Measurements from ENCODE around the gene RYR3.

Gene RYR3

DNA sequence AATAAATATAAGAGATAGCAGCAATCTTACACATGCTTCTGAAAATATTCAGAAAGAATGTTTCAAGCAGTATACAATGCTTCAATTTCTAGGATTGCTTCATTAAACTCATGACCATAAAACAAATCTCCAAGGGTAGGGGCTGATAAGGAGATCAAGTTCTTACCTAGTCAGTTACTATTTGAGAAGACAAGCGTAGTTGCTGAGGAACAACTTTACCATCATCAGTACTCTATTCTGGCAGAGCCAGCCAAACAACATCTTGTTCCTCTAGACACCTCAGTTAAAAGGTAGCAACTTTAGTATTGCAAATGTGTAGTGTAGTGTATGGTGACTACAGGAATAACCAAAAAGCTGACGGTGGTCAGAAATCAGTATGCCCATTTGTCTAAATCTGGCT lies 572.2 kb downstream of the RYR3 start:
- DNase-seq (ENCODE audit: low read depth) = no peak

DNA sequence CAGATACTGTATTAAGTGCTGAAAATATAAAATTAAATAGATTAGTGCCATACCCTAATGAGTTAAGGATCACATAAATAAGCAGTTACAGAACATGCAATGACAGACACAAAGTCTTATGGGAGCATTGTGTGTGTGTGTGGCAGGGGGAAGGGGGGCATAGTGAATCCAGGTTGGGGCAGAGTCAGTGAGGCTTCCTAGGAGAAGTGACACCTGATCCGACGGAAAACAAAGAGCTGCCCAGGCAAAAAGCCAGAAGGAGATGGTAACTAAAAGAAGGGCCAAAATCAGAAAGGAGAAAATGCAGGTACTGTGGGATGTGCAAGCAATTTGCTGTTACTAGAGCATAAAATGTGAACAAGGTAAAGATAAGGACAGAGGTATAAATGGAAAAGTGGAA lies 577.4 kb downstream of the RYR3 start:
- no peak for DNase-seq (ENCODE audit: low read depth)

DNA sequence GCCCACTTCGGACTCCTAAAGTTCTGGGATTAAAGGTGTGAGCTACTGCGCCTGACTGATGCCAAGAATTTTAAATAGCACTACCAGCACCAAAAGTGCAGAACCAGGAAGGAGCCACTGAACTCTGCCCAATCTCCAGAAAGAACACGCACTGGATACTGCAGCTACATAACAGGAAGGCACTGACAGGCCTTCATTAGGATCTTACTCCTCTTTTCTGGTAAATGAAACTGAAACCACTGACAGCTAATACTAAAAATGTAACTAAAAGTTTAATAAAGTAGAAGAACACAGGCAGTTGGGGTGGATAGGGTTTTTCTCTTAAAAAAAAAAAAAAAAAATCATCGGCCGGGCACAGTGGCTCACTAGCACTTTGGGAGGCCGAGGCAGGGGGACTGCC lies 583.4 kb downstream of the RYR3 start:
- DNase-seq (ENCODE audit: low read depth) = no peak

DNA sequence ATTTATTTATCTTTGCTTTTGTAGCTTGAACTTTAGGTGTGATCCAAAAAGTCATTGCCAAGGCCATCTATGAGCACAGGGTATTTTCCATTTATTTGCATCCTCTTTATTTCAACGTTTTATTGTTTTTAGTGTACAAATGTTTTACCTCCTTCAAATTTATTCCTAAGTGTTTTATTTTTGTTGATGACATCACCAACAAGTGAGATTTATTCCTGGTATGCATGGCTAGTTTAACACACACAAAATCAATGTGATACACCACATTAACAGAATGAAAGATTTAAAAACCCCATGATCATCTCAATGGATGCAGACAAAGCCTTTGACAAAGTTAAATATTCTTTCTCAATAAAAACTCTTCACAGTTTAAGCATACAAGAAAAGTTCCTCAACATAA lies 591.3 kb downstream of the RYR3 start:
- no peak for DNase-seq (ENCODE audit: low read depth)

DNA sequence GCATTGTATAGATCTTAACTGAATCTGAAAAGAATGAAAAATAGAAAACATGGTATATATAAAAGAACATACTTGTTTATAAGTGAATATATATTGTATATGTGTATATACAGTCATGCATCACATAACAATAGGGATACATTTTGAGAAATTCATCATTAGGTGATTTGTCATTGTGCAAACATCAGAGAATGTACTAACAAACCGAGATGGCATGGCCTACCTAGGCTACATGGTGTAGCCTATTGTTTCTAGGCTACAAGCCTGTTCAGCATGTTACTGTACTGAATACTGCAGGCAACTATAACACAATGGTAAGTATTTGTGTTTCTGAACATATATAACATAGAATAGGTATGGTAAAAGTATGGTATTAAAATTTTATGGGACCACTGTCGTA lies 592.9 kb downstream of the RYR3 start:
- DNase-seq (ENCODE audit: low read depth) = no peak

DNA sequence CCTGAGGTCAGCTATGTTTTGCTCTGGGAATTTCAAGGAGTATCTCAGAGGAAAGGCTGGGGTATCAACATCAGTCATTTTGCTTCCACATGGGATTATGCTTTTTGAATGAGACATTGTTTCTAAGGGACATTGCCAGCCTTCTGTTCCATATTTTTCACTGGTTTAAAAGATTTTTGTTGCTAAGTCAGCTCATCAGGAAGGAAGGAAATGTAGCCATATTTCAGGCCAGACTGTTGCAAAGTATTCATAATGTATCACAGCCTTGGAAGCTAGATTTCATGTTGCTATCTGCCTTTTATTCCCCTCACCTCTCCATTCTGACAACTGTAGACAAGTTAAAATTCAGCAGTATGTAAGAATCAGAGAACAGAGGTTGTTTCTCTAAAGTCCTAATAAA lies 596.6 kb downstream of the RYR3 start:
- no peak for DNase-seq (ENCODE audit: low read depth)

DNA sequence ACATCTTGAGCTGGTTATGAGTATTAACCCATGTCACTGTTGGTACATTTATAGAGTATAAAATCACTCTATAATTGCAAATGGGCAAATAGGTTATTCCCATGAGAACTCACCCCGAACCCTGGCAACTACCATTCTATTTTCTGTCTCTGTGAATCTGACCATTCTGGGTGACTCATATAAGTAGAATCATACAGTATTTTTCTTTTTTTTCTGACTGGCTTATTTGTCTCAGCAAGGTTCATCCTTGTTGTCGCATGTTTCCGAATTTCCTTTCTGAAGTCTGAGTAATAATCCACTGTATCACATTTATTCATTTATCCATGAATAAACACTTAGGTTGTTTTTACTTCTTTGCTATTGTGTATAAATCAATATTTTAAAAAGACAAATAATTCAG lies 597.6 kb downstream of the RYR3 start:
- no peak for DNase-seq (ENCODE audit: low read depth)

DNA sequence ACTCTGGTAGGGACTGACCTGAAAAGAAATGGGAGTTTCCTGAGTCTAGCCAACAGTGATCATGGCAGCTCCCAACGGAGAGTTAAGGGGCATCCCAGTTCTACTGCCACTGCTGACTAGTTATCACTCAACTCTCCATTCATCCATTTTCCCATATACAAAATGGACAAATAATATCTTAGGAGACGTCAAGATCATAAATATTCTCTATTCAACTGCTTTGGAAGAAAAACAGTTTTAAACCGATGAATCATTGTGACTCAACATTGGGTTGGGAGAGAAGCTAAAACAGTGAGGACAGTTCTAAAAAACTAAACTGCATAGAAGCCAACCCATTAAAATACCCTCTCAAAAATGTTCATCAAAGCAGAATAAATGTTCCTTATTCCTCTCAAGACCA lies 600.0 kb downstream of the RYR3 start:
- no peak for DNase-seq (ENCODE audit: low read depth)

DNA sequence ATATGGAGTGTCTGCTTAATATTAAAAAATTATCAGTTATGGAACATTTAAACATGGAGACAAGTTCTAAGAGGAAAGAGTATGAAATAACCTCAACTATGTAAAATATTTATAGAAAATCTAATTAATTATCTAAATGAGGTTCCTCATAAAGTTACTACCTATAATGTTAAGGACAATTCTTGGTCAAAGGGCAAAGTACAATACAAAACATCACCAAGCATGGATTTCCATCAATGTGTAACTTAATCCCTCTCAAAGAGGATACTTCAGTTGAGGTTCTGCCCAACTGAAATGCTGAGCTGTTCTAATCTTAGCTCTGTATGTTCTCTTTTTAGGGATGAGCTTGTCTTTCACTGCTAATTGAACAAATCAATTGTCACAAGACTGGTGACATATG lies 601.6 kb downstream of the RYR3 start:
- DNase-seq (ENCODE audit: low read depth) = no peak

DNA sequence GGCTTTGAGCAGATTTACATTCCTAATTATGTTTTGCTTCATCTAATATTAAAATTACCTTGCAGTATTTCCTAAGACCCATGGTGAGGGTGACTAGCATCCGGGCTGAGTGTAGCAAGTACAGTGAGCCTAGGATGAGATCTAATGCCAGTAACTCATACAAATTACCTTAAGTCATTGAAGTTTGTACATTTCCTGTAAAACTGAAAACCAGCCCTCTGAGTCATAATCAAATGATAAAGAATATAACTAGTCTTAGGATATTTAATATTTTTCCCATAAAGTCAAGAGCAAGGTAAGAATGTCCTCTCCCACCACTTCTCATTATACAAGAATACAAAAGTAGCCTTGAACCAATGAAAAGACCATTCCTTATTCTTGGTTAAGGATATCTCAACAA lies 602.7 kb downstream of the RYR3 start:
- no peak for DNase-seq (ENCODE audit: low read depth)
